Measurements from ENCODE around the gene S100A4. TPM values are rescaled to one million over a fixed set of nuclear protein-coding genes. Genes with fewer than 3 reads are reported as not detected.
"Not testable (repeated sequence)": the region's sequence is repeated elsewhere in the genome, so short reads cannot be mapped to it uniquely, and the experiment has no call there.

Gene S100A4
- total RNA-seq, 1 donor from 2014 or later = 7.8 TPM

- no peak for DNase-seq (ENCODE audit: low spot score in 2 of 2, unreplicated experiment in 2 of 2)
- no peak overlapping the region for H3K4me3 Mint-ChIP-seq
- H3K4me1 Mint-ChIP-seq = peaks cover 50% of the 10 kb centered on the region
- H3K9me3 Mint-ChIP-seq = no peaks in the 10 kb centered on the region
- TF ChIP-seq CTCF (IDR thresholded peaks at IDR 0.05; ENCODE audit: unreplicated experiment) = no peak
- H3K36me3 Mint-ChIP-seq = no peaks in the 10 kb centered on the region
- H3K27ac Mint-ChIP-seq = peak overlapping the region; percentile 77
- no peaks in the 10 kb centered on the region for H3K27me3 Mint-ChIP-seq (ENCODE audit: low read depth)
Observed at GRCh38 chr1:153520818-153521476, 24.7 kb downstream of the S100A4 start.

- H3K27me3 Mint-ChIP-seq (ENCODE audit: low read depth); DNase-seq (ENCODE audit: low spot score in 2 of 2, unreplicated experiment in 2 of 2); H3K9me3 Mint-ChIP-seq; H3K36me3 Mint-ChIP-seq; H3K4me3 Mint-ChIP-seq: not testable (repeated sequence)
- H3K4me1 Mint-ChIP-seq = peaks cover 47% of the 10 kb centered on the region
- H3K27ac Mint-ChIP-seq = peak overlapping the region; percentile 77
Observed at GRCh38 chr1:153520137-153520691, 25.4 kb downstream of the S100A4 start.

- H3K9me3 Mint-ChIP-seq = no peaks in the 10 kb centered on the region
- no peak overlapping the region for H3K27ac Mint-ChIP-seq
- no peaks in the 10 kb centered on the region for H3K36me3 Mint-ChIP-seq
- no peak for TF ChIP-seq CTCF (IDR thresholded peaks at IDR 0.05; ENCODE audit: unreplicated experiment)
- DNase-seq (ENCODE audit: low spot score in 2 of 2, unreplicated experiment in 2 of 2) = no peak
- no peak overlapping the region for H3K4me3 Mint-ChIP-seq
- peaks cover 45% of the 10 kb centered on the region for H3K4me1 Mint-ChIP-seq
- no peaks in the 10 kb centered on the region for H3K27me3 Mint-ChIP-seq (ENCODE audit: low read depth)
Observed at GRCh38 chr1:153519242-153519641, 26.4 kb downstream of the S100A4 start.

GRCh38 chr1:153515504-153516394 is 29.9 kb downstream of the S100A4 start:
- H3K4me3 Mint-ChIP-seq = no peak overlapping the region
- H3K36me3 Mint-ChIP-seq = no peaks in the 10 kb centered on the region
- H3K27me3 Mint-ChIP-seq (ENCODE audit: low read depth) = no peaks in the 10 kb centered on the region
- H3K27ac Mint-ChIP-seq = peak overlapping the region; percentile 82
- H3K9me3 Mint-ChIP-seq = no peaks in the 10 kb centered on the region
- DNase-seq (ENCODE audit: low spot score in 2 of 2, unreplicated experiment in 2 of 2) = no peak
- peaks cover 38% of the 10 kb centered on the region for H3K4me1 Mint-ChIP-seq
- TF ChIP-seq CTCF (IDR thresholded peaks at IDR 0.05; ENCODE audit: unreplicated experiment) = no peak

- TF ChIP-seq CTCF (IDR thresholded peaks at IDR 0.05; ENCODE audit: unreplicated experiment) = no peak
- H3K4me3 Mint-ChIP-seq = no peak overlapping the region
- H3K27me3 Mint-ChIP-seq (ENCODE audit: low read depth) = no peaks in the 10 kb centered on the region
- no peaks in the 10 kb centered on the region for H3K9me3 Mint-ChIP-seq
- no peak for DNase-seq (ENCODE audit: low spot score in 2 of 2, unreplicated experiment in 2 of 2)
- peaks cover 30% of the 10 kb centered on the region for H3K4me1 Mint-ChIP-seq
- H3K27ac Mint-ChIP-seq = no peak overlapping the region
- H3K36me3 Mint-ChIP-seq = no peaks in the 10 kb centered on the region
Observed at GRCh38 chr1:153513666-153514065, 31.9 kb downstream of the S100A4 start.

- Mint-ChIP-seq H3K4me1 (peaks cover 23% of the 10 kb centered on the region), H3K36me3 (no peaks in the 10 kb centered on the region), H3K27ac (no peak overlapping the region), H3K4me3 (no peak overlapping the region), H3K27me3 (ENCODE audit: low read depth) (no peaks in the 10 kb centered on the region), H3K9me3 (no peaks in the 10 kb centered on the region)
- no peak for DNase-seq (ENCODE audit: low spot score in 2 of 2, unreplicated experiment in 2 of 2)
- no peak for TF ChIP-seq CTCF (IDR thresholded peaks at IDR 0.05; ENCODE audit: unreplicated experiment)
Observed at GRCh38 chr1:153513023-153513422, 32.6 kb downstream of the S100A4 start.
